ENCODE results near the gene PGRMC2.

GRCh38 chr4:128298146-128298758 lies 10.6 kb upstream of the PGRMC2 start:
- no peak for TF ChIP-seq CTCF (IDR thresholded peaks at IDR 0.05 in 4 of 5, conservative IDR thresholded peaks at IDR 0.05 in 1 of 5)
- TF ChIP-seq POLR2A (IDR thresholded peaks at IDR 0.05): no peak

All from gastrocnemius medialis (tissue), 4 donors.